Activated CD8-positive, alpha-beta memory T cell treated with anti-CD3 and anti-CD28 coated beads for 1 hour (primary cell): ENCODE measurements around the gene GSTT2B.
"Not testable (repeated sequence)": the region's sequence is repeated elsewhere in the genome, so short reads cannot be mapped to it uniquely, and the experiment has no call there.

ENCODE experiments used
- DNase-seq, 2 donors: peaks; one replicate each; pipeline ENCODE4 v3.0.0-alpha.2; 2020; ENCODE audit warnings: low read depth in 1 of 2; ENCODE audit errors: extremely low read depth in 1 of 2

The GSTT2B gene

DNA sequence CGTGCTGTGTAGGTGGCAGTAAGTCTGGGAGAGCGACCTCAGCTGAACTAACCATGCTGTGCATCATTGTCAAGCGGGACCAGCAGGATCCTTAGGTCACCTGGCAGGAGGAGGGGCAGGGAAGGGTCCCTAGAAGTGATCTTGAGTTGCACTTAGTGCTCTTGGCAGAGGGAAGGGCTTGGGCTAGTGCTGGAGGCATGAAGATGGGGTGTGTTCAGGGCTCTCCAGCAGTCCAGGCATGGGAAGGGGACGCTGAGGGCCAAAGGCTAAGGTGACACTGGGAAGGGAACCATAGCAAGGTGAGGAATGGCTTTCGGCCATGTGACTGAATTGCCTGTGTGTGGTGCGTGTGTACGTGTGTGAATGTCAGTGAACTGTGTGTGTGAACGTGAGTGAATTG, 25.1 kb upstream of the GSTT2B start:
- not testable (repeated sequence) for DNase-seq

DNA sequence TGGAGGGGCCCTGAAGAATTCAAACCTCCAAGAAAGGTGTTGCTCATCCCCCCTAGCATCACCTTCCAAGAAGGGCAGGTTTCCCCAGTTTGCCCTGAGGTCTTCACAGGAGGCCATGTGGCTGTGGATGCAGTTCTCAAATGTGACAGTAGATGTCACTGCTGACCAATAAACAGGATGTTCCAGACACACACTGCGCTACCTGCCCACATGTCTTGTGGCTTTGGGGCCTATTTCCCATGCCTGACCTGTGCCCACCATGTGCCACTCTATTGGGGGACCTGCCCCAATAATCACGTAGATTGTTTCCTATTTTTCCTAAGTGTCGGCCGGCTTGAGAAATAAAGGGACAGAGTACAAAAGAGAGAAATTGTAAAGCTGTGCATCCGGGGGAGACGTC, 23.4 kb upstream of the GSTT2B start:
- no peak for DNase-seq

DNA sequence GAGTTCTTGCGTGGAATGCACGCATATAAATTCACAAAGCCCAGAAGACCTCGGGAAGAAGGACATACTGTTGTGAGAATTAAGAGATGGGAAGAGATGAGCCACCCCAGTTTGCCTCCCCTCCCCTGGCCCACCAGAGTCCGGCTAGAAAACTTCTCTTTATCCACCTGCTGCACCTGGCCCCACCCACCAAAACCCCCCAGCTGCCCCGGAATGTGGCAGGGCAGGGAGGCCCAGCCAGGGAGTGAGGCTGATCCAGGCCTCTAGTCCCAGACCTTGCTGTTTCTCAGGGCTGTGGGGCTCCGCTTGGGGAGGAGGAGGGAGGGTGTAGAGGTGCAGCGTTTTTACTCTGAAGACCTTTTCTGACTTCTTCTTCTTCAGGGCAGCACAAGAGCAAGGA, 19.6 kb upstream of the GSTT2B start:
- not testable (repeated sequence) for DNase-seq

DNA sequence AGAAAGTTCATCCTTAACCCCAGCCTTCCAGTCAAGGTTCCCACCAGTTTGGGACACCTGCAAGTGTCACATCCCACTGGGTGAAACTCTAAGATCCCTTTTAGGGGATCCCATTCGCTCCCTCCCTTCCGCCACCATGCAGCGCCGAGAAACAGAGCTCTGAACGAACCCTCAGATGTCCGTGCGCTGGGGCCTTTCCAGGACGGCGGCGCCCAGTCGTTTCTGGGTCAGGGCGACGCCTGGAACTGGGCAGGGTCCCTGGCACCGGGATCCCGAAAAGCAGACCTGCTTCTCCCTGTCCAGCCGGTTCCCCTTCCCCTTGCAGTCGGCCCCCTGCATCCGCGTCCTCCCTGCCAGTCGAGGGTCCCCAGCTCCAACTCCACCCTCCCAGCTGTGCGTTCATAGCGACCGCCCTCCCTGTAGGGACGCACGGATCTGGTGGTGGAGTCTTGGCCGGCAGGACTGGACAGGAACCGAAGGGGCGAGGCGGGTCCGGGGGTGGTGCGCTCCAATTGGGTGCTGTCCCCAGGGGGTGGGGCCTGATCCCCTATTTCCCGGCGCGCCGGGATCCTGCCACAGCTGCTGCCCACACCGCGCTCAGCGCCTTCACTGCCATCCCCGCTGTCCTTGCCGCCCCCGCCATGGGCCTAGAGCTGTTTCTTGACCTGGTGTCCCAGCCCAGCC, 18.7 kb upstream of the GSTT2B start, which contains the start of gene GSTT2:
TSS of gene GSTT2 (plus strand) at position 578 of the 684 bp plus-strand sequence.
- not testable (repeated sequence) for DNase-seq

DNA sequence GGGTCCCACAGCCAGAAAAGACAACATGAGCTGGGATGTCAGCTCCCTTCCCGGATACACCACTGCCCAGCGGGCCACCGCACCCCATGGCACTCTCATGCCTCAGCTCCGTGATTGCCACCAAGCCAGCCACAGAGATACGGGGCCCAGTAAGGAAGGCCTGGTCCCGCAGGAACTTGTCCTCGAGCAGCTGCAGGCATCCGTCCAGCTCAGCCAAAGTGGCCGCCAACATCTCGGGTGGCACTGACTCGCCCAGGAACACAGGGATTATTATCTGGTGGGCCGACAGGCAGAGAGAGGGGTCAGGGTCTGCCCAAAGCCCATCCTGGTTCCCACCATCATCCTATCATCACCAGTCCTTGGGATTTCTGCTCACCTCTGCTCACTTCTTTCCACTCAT, 16.3 kb upstream of the GSTT2B start:
- not testable (repeated sequence) for DNase-seq

DNA sequence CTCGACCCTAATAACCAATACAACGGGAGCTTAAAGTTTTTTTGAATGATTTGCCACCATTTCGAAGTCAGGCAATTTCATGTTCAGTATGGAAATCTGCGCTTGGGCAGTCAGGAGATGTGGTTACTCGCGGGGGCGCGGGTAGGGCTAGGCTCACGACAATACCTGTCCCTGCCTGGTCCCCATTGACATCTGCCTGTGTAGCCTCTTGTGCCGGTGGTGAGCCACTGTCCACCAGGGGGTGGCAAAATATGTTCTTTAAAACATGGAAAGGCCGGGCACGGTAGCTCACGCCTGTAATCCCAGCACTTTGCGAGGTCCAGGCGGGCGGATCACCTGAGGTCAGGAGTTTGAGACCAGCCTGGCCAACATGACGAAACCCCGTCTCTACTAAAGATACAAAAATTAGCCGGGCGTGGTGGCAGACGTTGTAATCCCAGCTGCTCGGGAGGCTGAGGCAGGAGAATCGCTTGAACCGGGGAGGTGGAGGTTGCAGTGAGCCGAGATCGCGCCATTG, 13.9 kb upstream of the GSTT2B start:
- not testable (repeated sequence) for DNase-seq

DNA sequence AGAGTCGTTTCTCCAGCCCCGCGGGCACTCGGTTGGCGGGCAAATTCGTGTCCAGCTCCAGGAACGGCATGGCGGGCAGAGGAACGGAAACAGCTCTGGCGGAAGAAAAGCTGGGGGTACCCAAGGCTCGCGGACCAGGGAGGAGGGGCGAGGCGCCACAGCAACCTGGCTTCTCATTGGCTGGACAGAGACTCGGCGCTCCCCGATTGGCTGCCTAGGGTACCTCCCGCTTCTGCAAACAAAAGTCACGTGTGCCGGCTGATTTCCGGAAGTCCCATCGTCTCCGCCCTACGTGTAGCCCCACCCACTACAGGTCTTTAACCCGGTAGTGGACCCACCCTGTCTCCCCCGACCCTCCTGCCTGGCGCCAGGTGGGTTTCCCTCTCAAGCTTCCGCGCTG, 13.3 kb upstream of the GSTT2B start, which contains the start of gene DDT:
TSS of gene DDT (minus strand) at position 97 of the 400 bp plus-strand sequence. CDS start at position 70, 27 bp downstream.
- not testable (repeated sequence) for DNase-seq

DNA sequence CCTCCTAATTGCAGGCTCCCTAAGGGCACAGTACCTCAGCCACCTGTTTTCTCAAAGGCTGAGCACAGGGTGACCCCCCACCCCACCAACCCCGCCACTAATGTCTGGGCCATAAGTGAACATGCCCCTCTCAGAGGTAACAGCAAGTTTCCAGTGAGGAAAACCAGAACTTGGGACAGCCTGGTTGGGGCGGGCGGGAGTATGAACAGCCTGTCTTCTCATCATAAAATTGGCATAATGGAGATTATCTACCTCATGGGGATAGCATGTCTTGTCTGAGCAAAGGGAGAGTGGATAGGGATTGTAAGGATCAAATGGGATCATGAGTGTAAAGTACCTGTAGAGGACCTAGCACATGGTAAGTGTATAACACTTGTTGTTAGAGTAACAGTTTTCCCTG, 10.9 kb upstream of the GSTT2B start:
- DNase-seq: not testable (repeated sequence)

DNA sequence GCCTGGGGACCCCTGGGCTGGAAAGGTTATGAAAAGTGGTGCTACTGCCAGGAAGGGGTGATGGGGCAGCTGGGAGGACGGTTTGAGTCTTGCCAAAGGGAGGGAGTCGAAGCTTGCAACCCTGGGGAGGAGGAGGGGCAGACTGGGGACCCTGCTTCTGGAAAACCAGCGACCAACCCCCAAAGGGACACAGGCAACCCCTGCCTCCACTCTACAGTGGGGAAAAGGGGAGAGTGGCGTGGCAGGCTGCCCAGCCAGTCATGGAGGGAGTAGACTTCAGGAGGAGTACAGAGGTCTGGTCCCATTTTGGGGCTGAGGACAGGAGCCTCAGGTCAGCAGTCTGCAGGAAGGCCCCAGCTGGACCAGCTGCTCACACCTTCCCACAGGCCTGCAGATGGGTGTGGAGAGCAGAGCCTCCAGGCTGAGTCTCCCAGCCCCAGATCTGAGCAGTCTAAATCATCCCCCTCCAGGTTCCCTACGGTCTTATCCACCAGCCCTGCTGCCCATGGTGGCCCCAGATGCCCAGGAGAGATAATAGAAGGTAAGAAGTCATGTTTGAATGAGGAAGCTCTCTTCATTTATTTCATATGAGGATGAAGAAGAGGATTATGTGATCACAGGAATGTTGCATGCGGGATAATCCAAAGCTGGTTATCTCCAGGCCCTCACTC, 10.0 kb upstream of the GSTT2B start:
- no peak for DNase-seq

DNA sequence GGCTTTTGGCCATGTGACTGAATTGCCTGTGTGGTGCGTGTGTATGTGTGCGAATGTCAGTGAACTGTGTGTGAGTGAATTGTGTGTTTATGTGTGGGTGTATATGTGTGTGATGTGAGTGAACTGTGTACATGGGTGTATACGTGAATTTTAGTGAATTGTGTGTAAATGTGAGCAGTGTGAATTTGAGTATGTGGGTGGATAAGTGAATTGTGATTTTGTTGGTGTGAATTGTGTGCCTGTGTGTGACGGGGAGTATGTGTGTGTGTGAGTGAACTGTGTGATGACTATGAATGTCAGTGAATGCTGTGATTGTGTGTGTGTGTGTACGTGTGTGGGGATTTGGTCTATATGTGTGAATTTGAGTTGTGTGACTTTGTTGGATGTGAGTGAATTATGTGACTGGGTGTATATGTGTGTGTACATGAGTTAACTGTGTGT, 9.2 kb upstream of the GSTT2B start:
- DNase-seq: no peak

DNA sequence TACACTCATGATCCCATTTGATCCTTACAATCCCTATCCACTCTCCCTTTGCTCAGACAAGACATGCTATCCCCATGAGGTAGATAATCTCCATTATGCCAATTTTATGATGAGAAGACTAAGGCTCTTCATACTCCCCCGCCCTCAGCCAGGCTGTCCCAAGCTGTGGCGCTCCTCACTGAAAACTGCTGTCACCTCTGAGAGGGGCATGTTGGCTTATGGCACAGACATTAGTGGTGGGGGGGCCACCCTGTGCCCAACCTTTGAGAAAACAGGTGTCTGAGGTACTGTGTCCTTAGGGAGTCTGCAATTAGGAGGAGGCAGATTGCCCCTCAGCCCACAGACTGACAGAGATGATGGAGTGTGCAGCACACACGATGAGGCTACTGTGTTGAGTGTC, 8.1 kb upstream of the GSTT2B start:
- DNase-seq: no peak

DNA sequence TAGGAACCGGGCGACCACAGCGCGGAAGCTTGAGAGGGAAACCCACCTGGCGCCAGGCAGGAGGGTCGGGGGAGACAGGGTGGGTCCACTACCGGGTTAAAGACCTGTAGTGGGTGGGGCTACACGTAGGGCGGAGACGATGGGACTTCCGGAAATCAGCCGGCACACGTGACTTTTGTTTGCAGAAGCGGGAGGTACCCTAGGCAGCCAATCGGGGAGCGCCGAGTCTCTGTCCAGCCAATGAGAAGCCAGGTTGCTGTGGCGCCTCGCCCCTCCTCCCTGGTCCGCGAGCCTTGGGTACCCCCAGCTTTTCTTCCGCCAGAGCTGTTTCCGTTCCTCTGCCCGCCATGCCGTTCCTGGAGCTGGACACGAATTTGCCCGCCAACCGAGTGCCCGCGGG, 5.6 kb upstream of the GSTT2B start, which contains the start of gene DDTL:
TSS of gene DDTL (plus strand) at position 321 of the 400 bp plus-strand sequence. CDS start at position 348, 27 bp downstream.
- DNase-seq: not testable (repeated sequence)

DNA sequence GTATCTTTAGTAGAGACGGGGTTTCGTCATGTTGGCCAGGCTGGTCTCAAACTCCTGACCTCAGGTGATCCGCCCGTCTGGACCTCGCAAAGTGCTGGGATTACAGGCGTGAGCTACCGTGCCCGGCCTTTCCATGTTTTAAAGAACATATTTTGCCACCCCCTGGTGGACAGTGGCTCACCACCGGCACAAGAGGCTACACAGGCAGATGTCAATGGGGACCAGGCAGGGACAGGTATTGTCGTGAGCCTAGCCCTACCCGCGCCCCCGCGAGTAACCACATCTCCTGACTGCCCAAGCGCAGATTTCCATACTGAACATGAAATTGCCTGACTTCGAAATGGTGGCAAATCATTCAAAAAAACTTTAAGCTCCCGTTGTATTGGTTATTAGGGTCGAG, 5.1 kb upstream of the GSTT2B start:
- DNase-seq: not testable (repeated sequence)

DNA sequence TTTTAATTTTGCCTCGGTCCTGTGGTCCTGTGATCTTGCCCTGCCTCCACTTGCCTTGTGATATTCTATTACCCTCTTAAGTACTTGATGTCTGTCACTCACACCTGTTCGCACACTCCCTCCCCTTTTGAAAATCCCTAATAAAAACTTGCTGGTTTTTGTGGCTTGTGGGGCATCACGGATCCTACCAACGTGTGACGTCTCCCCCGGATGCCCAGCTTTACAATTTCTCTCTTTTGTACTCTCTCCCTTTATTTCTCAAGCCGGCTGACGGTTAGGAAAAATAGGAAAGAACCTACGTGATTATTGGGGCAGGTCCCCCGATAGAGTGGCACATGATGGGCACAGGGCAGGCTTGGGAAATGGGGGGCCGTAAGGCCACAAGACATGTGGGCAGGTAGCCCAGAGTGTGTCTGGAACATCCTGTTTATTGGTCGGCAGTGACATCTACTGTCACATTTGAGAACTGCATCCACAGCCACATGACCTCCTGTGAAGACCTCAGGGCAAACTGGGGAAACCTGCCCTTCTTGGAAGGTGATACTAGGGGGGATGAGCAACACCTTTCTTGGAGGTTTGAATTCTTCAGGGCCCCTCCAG, 4.6 kb downstream of the GSTT2B start:
- DNase-seq: peak; percentile 27 to 63

DNA sequence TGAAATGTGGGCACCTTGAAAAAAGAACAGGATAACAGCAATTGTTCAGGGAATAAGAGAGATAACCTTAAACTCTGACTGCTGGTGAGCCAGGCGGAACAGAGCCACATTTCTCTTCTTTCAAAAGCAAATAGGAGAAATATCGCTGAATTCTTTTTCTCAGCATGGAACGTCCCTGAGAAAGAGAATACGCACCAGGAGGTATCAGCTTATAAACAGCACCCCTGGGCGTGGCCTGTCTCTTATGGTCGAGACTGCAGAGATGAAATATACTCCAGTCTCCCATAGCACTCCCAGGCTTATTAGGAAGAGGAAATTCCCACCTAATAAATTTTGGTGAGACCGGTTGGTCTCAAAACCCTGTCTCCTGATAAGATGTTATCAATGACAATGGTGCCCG, 5.1 kb downstream of the GSTT2B start:
- DNase-seq: not testable (repeated sequence)

DNA sequence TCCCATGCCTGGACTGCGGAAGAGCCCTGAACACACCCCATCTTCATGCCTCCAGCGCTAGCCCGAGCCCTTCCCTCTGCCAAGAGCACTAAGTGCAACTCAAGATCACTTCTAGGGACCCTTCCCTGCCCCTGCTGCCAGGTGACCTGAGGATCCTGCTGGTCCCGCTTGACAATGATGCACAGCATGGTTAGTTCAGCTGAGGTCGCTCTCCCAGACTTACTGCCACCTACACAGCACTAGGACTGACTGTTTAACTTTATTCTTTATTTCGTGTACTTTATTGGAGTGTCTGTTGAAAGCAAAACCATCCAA, 6.0 kb downstream of the GSTT2B start:
- not testable (repeated sequence) for DNase-seq

DNA sequence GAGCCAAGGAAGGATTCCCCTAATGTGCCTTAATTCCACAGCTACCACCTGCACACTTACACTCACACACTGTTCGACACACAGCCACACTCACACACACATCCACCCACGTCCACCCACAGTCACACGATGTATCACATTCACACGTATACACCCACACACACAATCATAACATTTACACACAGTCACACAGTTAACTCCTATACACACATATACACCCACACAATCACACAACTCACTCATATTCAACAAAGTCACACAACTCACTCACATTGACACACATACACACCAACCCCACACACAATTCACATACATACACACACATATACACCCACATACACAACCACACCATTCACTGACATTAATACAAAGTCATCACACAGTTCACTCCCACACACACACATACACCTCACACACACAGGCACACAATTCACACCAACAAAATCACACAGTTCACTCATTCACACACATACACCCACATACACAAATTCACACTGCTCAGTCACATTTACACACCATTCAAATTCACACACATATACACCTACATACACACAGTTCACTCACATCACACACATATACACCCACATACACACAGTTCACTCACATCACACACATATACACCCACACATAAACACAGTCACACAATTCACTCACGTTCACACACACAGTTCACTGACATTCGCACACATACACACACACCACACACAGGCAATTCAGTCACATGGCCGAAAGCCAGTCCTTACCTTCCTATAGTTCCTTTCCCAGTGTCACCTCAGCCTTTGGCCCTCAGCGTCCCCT, 6.6 kb downstream of the GSTT2B start:
- DNase-seq: not testable (repeated sequence)

DNA sequence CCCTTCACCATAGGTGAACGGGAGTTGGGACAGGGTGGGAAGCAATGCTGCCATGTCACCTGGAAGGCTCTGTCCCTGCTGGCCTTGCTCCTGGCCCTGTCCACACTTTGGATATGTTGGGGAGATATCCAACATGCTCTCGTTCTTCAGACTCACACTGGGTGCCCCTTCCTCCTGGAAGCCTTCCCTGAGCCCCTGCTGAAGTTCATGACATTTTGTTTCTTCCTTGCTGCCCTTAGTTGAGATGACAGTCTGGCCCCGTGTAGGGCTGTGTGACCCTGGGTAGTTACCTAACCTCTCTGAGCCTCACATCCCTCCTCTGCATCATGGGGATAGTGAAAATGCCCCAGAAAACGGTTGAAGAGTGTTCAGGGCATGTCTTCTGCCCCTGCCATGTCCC, 7.5 kb downstream of the GSTT2B start:
- not testable (repeated sequence) for DNase-seq

DNA sequence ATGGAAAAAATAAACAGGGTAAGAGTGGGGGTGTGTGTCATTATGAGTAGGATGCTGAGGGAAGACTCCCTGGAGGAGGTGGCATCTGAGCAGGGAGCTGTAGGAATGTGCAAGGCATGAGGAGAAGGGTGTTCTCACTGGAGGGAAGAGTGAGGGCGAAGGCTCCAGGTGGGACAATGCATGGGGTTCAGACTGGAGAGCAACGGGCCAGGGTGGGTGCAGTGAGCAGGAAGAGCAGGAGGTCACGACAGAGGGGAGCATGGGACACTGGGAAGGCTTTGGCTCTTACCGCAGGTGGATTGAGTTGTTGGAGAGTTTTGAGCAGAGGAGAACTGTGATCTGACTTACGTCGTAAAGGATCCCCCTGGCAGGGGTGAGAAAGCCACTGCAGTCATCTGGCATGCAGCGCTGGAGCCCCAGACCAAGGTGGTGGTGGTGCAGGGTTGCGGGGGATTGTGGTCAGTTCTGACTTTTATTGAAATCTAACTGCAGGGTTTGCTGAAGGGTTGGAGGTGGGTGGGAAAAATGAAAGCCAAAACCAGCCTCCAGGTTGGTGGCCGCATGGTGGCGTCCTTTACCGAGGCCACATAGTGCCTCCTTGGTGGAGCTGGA, 8.1 kb downstream of the GSTT2B start:
- not testable (repeated sequence) for DNase-seq

DNA sequence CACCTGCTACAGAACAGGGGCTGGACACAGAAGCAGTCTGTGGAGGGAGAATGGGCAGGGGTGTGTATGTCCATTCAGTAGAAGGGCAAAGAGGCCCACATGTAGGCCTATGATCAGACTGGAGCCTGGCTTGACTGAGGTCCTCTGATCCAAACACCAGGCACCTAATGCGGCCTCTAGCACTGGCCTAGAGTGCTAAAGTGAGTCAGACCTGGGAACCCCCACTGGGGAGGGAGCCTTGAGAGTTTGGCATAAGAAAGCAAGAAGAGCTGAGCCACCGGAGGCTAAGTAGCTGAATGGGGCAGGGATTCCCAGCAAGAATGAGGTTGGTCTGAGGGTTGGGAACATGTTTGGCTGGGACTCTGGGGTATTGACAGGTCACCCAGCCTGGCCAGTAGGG, 9.6 kb downstream of the GSTT2B start:
- not testable (repeated sequence) for DNase-seq
